Smooth muscle cell (in vitro differentiated cells): ENCODE results near the gene PRRC2B. TPM values are rescaled to one million over a fixed set of nuclear protein-coding genes. Genes with fewer than 3 reads are reported as not detected.

Experiments
- DNase-seq: peaks from one replicate; lab custom pipeline; 2025; ENCODE audit not compliant: unreplicated experiment; lab: John Stamatoyannopoulos, UW
- H2AFZ ChIP-seq: fragments of 200-600 bp; sonication (generic); 2 replicates; pipeline ENCODE4 v1.6.0; 2016; ENCODE audit warnings: antibody characterized with exemption, low read depth, mild to moderate bottlenecking
- H3F3A ChIP-seq: fragments of 200-600 bp; sonication (generic); 2 replicates; pipeline ENCODE4 v1.6.0; 2017; ENCODE audit warnings: antibody characterized with exemption, low read depth
- H3K27ac ChIP-seq: fragments of 200-600 bp; sonication (generic); 2 replicates; pipeline ENCODE4 v1.5.1; 2016; ENCODE audit warnings: low read depth, mild to moderate bottlenecking
- H3K27me3 ChIP-seq: fragments of 200-600 bp; sonication (generic); 2 replicates; pipeline ENCODE4 v1.6.1; 2016; ENCODE audit warnings: low read depth, mild to moderate bottlenecking
- H3K36me3 ChIP-seq: fragments of 200-600 bp; sonication (generic); 2 replicates; pipeline ENCODE4 v1.5.1; 2016; ENCODE audit warnings: low read depth
- H3K4me1 ChIP-seq: fragments of 200-600 bp; sonication (generic); 2 replicates; pipeline ENCODE4 v1.5.1; 2016; ENCODE audit warnings: low read depth
- H3K4me2 ChIP-seq: fragments of 200-600 bp; sonication (generic); 2 replicates; pipeline ENCODE4 v1.6.0; 2016; ENCODE audit warnings: mild to moderate bottlenecking
- H3K4me3 ChIP-seq: fragments of 200-600 bp; sonication (generic); 2 replicates; pipeline ENCODE4 v1.5.1; 2016; ENCODE audit warnings: mild to moderate bottlenecking
- H3K79me2 ChIP-seq: fragments of 200-600 bp; sonication (generic); 2 replicates; pipeline ENCODE4 v1.6.0; 2016; ENCODE audit warnings: low read depth, mild to moderate bottlenecking
- H3K9ac ChIP-seq: fragments of 200-600 bp; sonication (generic); 2 replicates; pipeline ENCODE4 v1.6.0; 2016; ENCODE audit warnings: low read depth
- H3K9me3 ChIP-seq: fragments of 200-600 bp; sonication (generic); replicated peaks from 2 replicates; pipeline ENCODE4 v1.5.1; 2016; ENCODE audit warnings: low read depth
- H4K20me1 ChIP-seq: fragments of 200-600 bp; sonication (generic); 2 replicates; pipeline ENCODE4 v1.6.0; 2016; ENCODE audit warnings: low read depth
- CTCF ChIP-seq: fragments of 200-600 bp; sonication (generic); IDR thresholded peaks from 2 replicates; pipeline ENCODE4 v1.5.1; 2017; ENCODE audit warnings: borderline replicate concordance, mild to moderate bottlenecking, antibody characterized with exemption; ENCODE audit not compliant: insufficient read depth, poor library complexity, severe bottlenecking
- WGBS: methylation state at CpG from one replicate; pipeline ENCODE4 v1.1.7; 2016; ENCODE audit warnings: low lambda C conversion rate; 5-methylcytosine and 5-hydroxymethylcytosine counted together
- polyA plus RNA-seq: library from polyadenylated mRNA; unstranded; fragments of >200 nt; fragmentation: Nextera tagmentation; extraction: Ambion mirVana; gene quantifications from 2 replicates; pipeline ENCODE4 v1.2.1, GENCODE V29; 2016
- total RNA-seq: library from RNA; depleted of rRNA; stranded (reverse); fragments of >200 nt; gene quantifications from 2 replicates; pipeline ENCODE4 v1.2.3, GENCODE V29; 2014

PRRC2B gene
- total and polyA plus RNA-seq, 2 experiments from 2014 or later, result 38.6 to 97.2 TPM

- Histone ChIP-seq H3K4me2 (no peak overlapping the region), H3K27ac (no peak overlapping the region), H4K20me1 (peaks cover 14% of the 10 kb centered on the region), H3K4me3 (no peak overlapping the region), H3K27me3 (no peaks in the 10 kb centered on the region), H3K4me1 (peaks cover 6% of the 10 kb centered on the region), H3K9me3 (no peaks in the 10 kb centered on the region), H3K79me2 (peaks cover 5% of the 10 kb centered on the region), H3K36me3 (no peaks in the 10 kb centered on the region), H3F3A (peaks cover 16% of the 10 kb centered on the region), H3K9ac (no peak overlapping the region), H2AFZ (no peak overlapping the region)
- no peak for DNase-seq
- TF ChIP-seq CTCF, result no peak
- 95% methylated on average over 19 of the region's 19 CpGs for WGBS
These were observed 132.0 kb downstream of the PRRC2B start for GRCh38 chr9:131525643-131526565.

GRCh38 chr9:131528186-131528585 is 134.3 kb downstream of the PRRC2B start:
- H3K27me3 ChIP-seq, result no peaks in the 10 kb centered on the region
- H4K20me1 ChIP-seq, result peaks cover 14% of the 10 kb centered on the region
- H3K4me3 ChIP-seq, result no peak overlapping the region
- peaks cover 10% of the 10 kb centered on the region for H3F3A ChIP-seq
- no peak overlapping the region for H3K27ac ChIP-seq
- DNase-seq, result no peak
- peaks cover 6% of the 10 kb centered on the region for H3K79me2 ChIP-seq
- no peaks in the 10 kb centered on the region for H3K9me3 ChIP-seq
- no peak overlapping the region for H3K4me2 ChIP-seq
- H3K9ac ChIP-seq, result no peak overlapping the region
- peaks cover 6% of the 10 kb centered on the region for H3K4me1 ChIP-seq
- no peak overlapping the region for H2AFZ ChIP-seq
- no peaks in the 10 kb centered on the region for H3K36me3 ChIP-seq
- no peak for TF ChIP-seq CTCF
- WGBS, result 95% methylated on average over 7 of the region's 7 CpGs

DNA sequence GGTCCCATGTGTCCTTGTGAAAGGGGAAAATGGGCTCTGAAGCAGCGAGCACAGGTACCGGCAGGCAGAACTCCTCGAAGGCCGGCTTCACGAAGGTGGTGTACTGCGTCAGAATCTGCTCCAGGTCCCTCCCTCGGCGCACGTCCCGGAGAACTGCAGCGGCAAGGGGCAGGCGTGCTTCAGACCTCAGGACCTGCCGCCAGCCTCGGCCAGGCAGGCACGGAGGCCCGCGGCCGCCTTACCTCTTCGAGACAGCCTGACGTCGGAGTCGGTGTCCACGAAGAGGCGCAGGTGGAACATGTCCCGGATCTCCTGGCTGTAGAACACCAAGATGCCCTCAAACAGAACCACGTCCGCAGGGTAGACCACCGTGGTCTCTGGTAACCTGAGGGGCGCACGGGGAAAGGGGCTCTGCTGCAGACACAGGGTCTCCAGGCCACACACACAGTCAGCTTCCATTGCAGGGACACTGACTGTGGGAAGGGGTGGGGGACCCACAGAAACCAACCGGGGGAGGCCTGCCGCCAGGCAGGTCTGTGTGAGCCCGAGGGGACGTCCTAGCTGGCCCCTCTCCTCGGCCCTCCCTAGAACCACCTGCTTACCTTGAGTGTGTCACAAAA is 135.1 kb downstream of the PRRC2B start:
- Histone ChIP-seq H3K4me1 (peaks cover 6% of the 10 kb centered on the region), H3F3A (peaks cover 10% of the 10 kb centered on the region), H2AFZ (no peak overlapping the region), H3K36me3 (no peaks in the 10 kb centered on the region), H4K20me1 (peaks cover 6% of the 10 kb centered on the region), H3K27me3 (no peaks in the 10 kb centered on the region), H3K27ac (no peak overlapping the region), H3K4me3 (no peak overlapping the region), H3K9ac (no peak overlapping the region), H3K79me2 (peaks cover 6% of the 10 kb centered on the region), H3K9me3 (no peaks in the 10 kb centered on the region), H3K4me2 (no peak overlapping the region)
- TF ChIP-seq CTCF, result no peak
- WGBS, result 96% methylated on average over 33 of the region's 35 CpGs
- no peak for DNase-seq
